C4-2B (cell line): ENCODE measurements around the gene ANKFY1.

Experiments
- CTCF ChIP-seq: fragments of 450-650 bp; conservative IDR thresholded peaks from 2 replicates; pipeline ENCODE4 v1.5.1; 2017; ENCODE audit warnings: mild to moderate bottlenecking
- ZFX ChIP-seq: fragments of 450-650 bp; IDR thresholded peaks from 2 replicates; pipeline ENCODE4 v1.6.1; 2017

GRCh38 chr17:4130715-4131114, 133.1 kb downstream of the ANKFY1 start:
- TF ChIP-seq CTCF (no peak), ZFX (no peak)
